ENCODE data around the gene TTC13. TPM values are rescaled to one million over a fixed set of nuclear protein-coding genes. Genes with fewer than 3 reads are reported as not detected.

The TTC13 gene
- total and polyA plus RNA-seq, 2 of the 13 experiments (the other 11 are each of a cell fraction or from before 2014, with no cell fraction given): 5.8 to 15.9 TPM

DNA sequence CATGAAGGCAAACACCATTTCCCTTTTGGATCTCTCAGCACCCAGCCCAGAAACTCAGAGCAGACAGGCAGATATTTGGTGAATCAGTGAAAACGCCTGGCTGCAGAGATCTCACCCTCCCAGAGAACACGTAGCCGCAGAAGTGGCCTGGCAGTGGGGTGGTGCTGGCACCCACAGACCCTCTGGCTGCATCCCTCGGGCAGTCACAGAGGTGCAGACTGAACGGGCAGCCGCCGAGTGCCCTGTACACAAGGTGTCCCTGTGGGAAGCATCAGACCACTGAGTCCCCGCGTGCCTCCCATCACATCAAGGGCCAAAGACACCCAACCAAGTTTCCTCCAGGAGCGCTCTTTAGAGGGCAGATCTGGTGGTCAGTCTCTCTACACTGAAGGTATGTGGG is 49.3 kb upstream of the TTC13 start (continued):
- no peak for TF ChIP-seq CENPX (CRISPR knock-in tag; IDR thresholded peaks at IDR 0.05)
- TF ChIP-seq NFIB (CRISPR knock-in tag; IDR thresholded peaks at IDR 0.05; ENCODE audit: borderline replicate concordance): no peak
- no peak for TF ChIP-seq DZIP1 (CRISPR knock-in tag; IDR thresholded peaks at IDR 0.05)
- TF ChIP-seq ERF (CRISPR knock-in tag; IDR thresholded peaks at IDR 0.05): no peak
- no peak for TF ChIP-seq TAF15 (IDR thresholded peaks at IDR 0.05; ENCODE audit: low read depth, low read length, poor library complexity, severe bottlenecking)
- TF ChIP-seq, protein P1, sequence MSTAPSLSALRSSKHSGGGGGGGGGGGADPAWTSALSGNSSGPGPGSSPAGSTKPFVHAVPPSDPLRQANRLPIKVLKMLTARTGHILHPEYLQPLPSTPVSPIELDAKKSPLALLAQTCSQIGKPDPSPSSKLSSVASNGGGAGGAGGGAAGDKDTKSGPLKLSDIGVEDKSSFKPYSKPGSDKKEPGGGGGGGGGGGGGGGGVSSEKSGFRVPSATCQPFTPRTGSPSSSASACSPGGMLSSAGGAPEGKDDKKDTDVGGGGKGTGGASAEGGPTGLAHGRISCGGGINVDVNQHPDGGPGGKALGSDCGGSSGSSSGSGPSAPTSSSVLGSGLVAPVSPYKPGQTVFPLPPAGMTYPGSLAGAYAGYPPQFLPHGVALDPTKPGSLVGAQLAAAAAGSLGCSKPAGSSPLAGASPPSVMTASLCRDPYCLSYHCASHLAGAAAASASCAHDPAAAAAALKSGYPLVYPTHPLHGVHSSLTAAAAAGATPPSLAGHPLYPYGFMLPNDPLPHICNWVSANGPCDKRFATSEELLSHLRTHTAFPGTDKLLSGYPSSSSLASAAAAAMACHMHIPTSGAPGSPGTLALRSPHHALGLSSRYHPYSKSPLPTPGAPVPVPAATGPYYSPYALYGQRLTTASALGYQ (CRISPR knock-in tag; IDR thresholded peaks at IDR 0.05): no peak

DNA sequence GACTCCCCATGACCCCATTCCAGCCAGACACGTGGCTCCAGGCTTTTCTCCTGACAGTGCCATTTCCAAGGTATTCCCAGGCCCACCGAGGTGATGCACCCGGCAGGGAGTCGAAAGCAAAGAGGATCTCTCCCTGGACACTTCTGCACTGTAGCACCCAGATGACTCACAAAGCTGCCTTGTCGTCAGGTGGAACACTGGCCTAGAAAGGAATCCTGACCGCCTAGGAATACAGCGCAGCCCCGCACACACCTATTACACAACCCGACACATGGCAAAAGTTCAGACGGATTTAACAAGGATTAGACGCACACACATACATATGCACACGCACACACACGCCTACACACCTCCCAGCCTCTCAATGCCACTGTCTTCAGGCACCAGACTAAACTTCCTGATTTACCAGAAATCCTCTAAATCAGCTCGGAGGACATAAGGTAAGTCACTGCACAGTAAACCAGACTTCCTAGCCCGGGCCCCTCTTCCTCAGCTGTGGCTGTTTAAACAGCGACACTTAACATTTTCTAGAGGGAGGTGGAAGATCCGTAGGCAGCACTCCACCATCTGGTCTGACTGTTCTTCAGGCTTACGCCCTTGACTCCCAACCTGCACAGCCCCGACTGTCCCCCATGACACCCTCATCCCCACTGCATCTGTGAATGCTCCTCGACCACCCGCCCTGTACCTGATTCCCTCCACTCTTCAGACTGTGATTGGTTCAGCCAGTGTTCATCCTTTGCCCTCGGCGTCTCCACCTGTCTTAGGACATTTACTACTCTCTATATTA is 48.7 kb upstream of the TTC13 start:
- DNase-seq (ENCODE audit: low spot score) (peak; percentile 33), FAIRE-seq (no peak), ATAC-seq (peak; percentile 90)
- Histone ChIP-seq H3K27ac (ENCODE audit: extremely low read length, insufficient read depth, low read length) (no peak overlapping the region), H3K36me3 (replicated peaks in 1 of 2; ENCODE audit: control insufficient read depth in 1 of 2, insufficient read depth in 2 of 2, low read length in 2 of 2) (no peaks in the 10 kb centered on the region), H2AFZ (ENCODE audit: low read length) (no peak overlapping the region), H3K4me2 (ENCODE audit: low read depth, low read length) (peak overlapping the region; percentile 44), H3K4me3 (replicated peaks in 1 of 3; ENCODE audit: insufficient read depth in 1 of 3, low read depth in 2 of 3, low read length in 3 of 3) (no peak overlapping the region), H3K4me1 (ENCODE audit: insufficient read depth, low read length) (0 out of 2 replicates have a peak, but pooled peaks cover 6% of the 10 kb centered on the region), H3K9me3 (ENCODE audit: low read length) (no peaks in the 10 kb centered on the region), H4K20me1 (ENCODE audit: insufficient read depth, low read length) (no peaks in the 10 kb centered on the region), H3K9ac (ENCODE audit: insufficient read depth, low read depth, low read length) (no peak overlapping the region), H3K79me2 (ENCODE audit: insufficient read depth, low read length) (no peaks in the 10 kb centered on the region), H3K27me3 (ENCODE audit: control insufficient read depth in 1 of 2, insufficient read depth in 2 of 2, low read length in 2 of 2) (peaks cover 0 to 3% of the 10 kb centered on the region in 2 experiments; a peak in 1 of 5 replicates)
- CTCF ChIA-PET (ENCODE audit: low intra/inter-chr PET ratio, low total read pairs): no interaction called here
- POLR2A ChIA-PET: no interaction called here
- WGBS (ENCODE audit: low lambda C conversion rate): 48% methylated on average over 17 of the region's 23 CpGs
- intact Hi-C loops (cut with micrococcal nuclease; ENCODE audit: unreplicated experiment) (no loop called here), in situ Hi-C loops (cut with HindIII; ENCODE audit: extremely low pct_ligation_motif_present, low pct_unique_long_range_greater_than_20kb) (no loop called here)
- no TSS peak for BruUV-seq (replicated peaks)
- TF ChIP-seq RARA (CRISPR knock-in tag; IDR thresholded peaks at IDR 0.05): peak; percentile 23; the same call in 1 of the 2 replicates
- TF ChIP-seq TP53 (CRISPR knock-in tag; conservative IDR thresholded peaks at IDR 0.05): no peak
- TF ChIP-seq ZNF678 (CRISPR knock-in tag; IDR thresholded peaks at IDR 0.05): no peak
- TF ChIP-seq CEBPB (IDR thresholded peaks at IDR 0.05; ENCODE audit: borderline replicate concordance, low read depth, low read length): peak; percentile 57; the same call in 1 of the 2 replicates
- no peak for TF ChIP-seq NCOR1 (IDR thresholded peaks at IDR 0.05; ENCODE audit: borderline replicate concordance, low read length)
- TF ChIP-seq FOSL2 (CRISPR knock-in tag; IDR thresholded peaks at IDR 0.05): peak; percentile 35; the same call in 1 of the 2 replicates
- TF ChIP-seq PRDM15 (CRISPR knock-in tag; IDR thresholded peaks at IDR 0.05): peak; percentile 47; the same call in 1 of the 2 replicates
- TF ChIP-seq CEBPG (CRISPR knock-in tag; IDR thresholded peaks at IDR 0.05): peak; percentile 13; the same call in 1 of the 2 replicates
- TF ChIP-seq ZSCAN20 (CRISPR knock-in tag; IDR thresholded peaks at IDR 0.05; ENCODE audit: borderline replicate concordance): no peak
